A549 (cell line): ENCODE data around the gene COL15A1. TPM values are rescaled to one million over a fixed set of nuclear protein-coding genes. Genes with fewer than 3 reads are reported as not detected.

Experiments
- ATAC-seq, 2 experiments: fragments of 200-7000 bp in 1 of 2; fragments of >200 bp in 1 of 2; cut with Nextera tagmentation in 1 of 2; cut with Tn5 transposase in 1 of 2; 3 replicates each; pipeline versions ENCODE4 v1.8.0 to v1.9.1; 2018 to 2020; ENCODE audit warnings: mild to moderate bottlenecking in 1 of 2, moderate library complexity in 1 of 2
- CTCF ChIA-PET: fragments of 300-600 bp; sonication (Branson Sonifier 250); formaldehyde crosslinking; extraction: SDS; loops from one replicate; lab custom pipeline; 2021; ENCODE audit warnings: antibody characterized with exemption, inconsistent platforms; lab: Yijun Ruan, JAX
- POLR2A ChIA-PET: fragments of 350-600 bp; formaldehyde crosslinking; extraction: SDS; loops from one replicate; lab custom pipeline; 2021; ENCODE audit warnings: antibody characterized with exemption, inconsistent platforms; lab: Yijun Ruan, JAX
- DNase-seq, 2 experiments: peaks; one replicate each; pipeline versions ENCODE4 v3.0.0 to v3.0.0-alpha.2; 2011 to 2016; ENCODE audit warnings: low read depth in 1 of 2, low spot score in 1 of 2
- FAIRE-seq: peaks from 2 replicates; lab custom pipeline; 2011; peaks lifted over from hg19 to GRCh38; lab: Jason Lieb, UNC
- H3K27ac ChIP-seq, 2 experiments: fragments of >200 bp; sonication (Bioruptor Twin); formaldehyde crosslinking; 3 replicates each; pipeline ENCODE4 v1.5.1; 2016 to 2017
- H3K4me1 ChIP-seq: fragments of >200 bp; sonication (Bioruptor Twin); formaldehyde crosslinking; 3 replicates; pipeline ENCODE4 v1.6.1; 2016
- H3K4me2 ChIP-seq: fragments of >200 bp; sonication (Bioruptor Twin); formaldehyde crosslinking; 3 replicates; pipeline ENCODE4 v1.6.1; 2016
- H3K4me3 ChIP-seq: fragments of >200 bp; sonication (Bioruptor Twin); formaldehyde crosslinking; 3 replicates; pipeline ENCODE4 v1.5.1; 2016
- H3K9me3 ChIP-seq: fragments of >200 bp; sonication (Bioruptor Twin); formaldehyde crosslinking; 3 replicates; pipeline ENCODE4 v1.6.1; 2016
- CBX8 ChIP-seq: fragments of 200-600 bp; sonication (generic); IDR thresholded peaks from 2 replicates; pipeline ENCODE4 v1.6.1; 2016
- CHD2 ChIP-seq: fragments of 150-350 bp; IDR thresholded peaks from 2 replicates; pipeline ENCODE4 v1.6.1; 2014; ENCODE audit warnings: low read length; ENCODE audit not compliant: partially characterized antibody
- E2F6 ChIP-seq: IDR thresholded peaks from 2 replicates; pipeline ENCODE4 v1.6.1; 2012; ENCODE audit warnings: low read depth, borderline replicate concordance
- EHF ChIP-seq: fragments of 250-450 bp; sonication (Bioruptor Pico); IDR thresholded peaks from 2 replicates; pipeline ENCODE4 v1.5.0; 2020; ENCODE audit warnings: mild to moderate bottlenecking
- EP300 ChIP-seq, 2 experiments: fragments of >200 bp; sonication (Bioruptor Twin); formaldehyde crosslinking; IDR thresholded peaks; 2 replicates in 1 of 2; 3 replicates in 1 of 2; pipeline ENCODE4 v1.6.1; 2016 to 2017
- FOXS1 ChIP-seq: fragments of 250-450 bp; sonication (Bioruptor Pico); IDR thresholded peaks from 2 replicates; pipeline ENCODE4 v1.5.0; 2020; ENCODE audit warnings: mild to moderate bottlenecking, moderate library complexity
- GATA3 ChIP-seq: IDR thresholded peaks from 2 replicates; pipeline ENCODE4 v1.6.1; 2012; ENCODE audit warnings: borderline replicate concordance
- HEYL ChIP-seq: fragments of 250-450 bp; sonication (Bioruptor Pico); IDR thresholded peaks from 2 replicates; pipeline ENCODE4 v1.8.0; 2021; ENCODE audit warnings: mild to moderate bottlenecking, moderate library complexity
- HOXB13 ChIP-seq: fragments of 250-450 bp; sonication (Bioruptor Pico); IDR thresholded peaks from 2 replicates; pipeline ENCODE4 v1.5.0; 2020; ENCODE audit warnings: low read depth, mild to moderate bottlenecking, moderate library complexity
- HOXB5 ChIP-seq: fragments of 250-450 bp; sonication (Bioruptor Pico); IDR thresholded peaks from 2 replicates; pipeline ENCODE4 v1.5.0; 2020; ENCODE audit warnings: mild to moderate bottlenecking, moderate library complexity
- KDM1A ChIP-seq: fragments of 200-600 bp; sonication (generic); IDR thresholded peaks from 2 replicates; pipeline ENCODE4 v1.6.1; 2016; ENCODE audit warnings: low read depth, mild to moderate bottlenecking
- KDM5A ChIP-seq: fragments of 200-600 bp; sonication (generic); IDR thresholded peaks from 2 replicates; pipeline ENCODE4 v1.6.1; 2016; ENCODE audit warnings: antibody characterized with exemption, mild to moderate bottlenecking
- MAFK ChIP-seq: fragments of 450-650 bp; IDR thresholded peaks from 2 replicates; pipeline ENCODE4 v1.6.1; 2014; ENCODE audit not compliant: partially characterized antibody
- MAZ ChIP-seq: fragments of 150-350 bp; IDR thresholded peaks from 2 replicates; pipeline ENCODE4 v1.6.1; 2014; ENCODE audit warnings: antibody characterized with exemption, low read depth, low read length, borderline replicate concordance
- MYC ChIP-seq: IDR thresholded peaks from 2 replicates; pipeline ENCODE4 v1.6.1; 2012; ENCODE audit warnings: mild to moderate bottlenecking, inconsistent platforms, low read length, improper control_type of control experiment, borderline replicate concordance
- NFE2L2 ChIP-seq: fragments of 150-350 bp; conservative IDR thresholded peaks from 2 replicates; pipeline ENCODE4 v1.6.1; 2014; ENCODE audit warnings: low read length
- NR3C1 ChIP-seq: fragments of >200 bp; sonication (Bioruptor Twin); formaldehyde crosslinking; IDR thresholded peaks from 3 replicates; pipeline ENCODE4 v1.6.1; 2017
- PBX3 ChIP-seq: IDR thresholded peaks from 2 replicates; pipeline ENCODE4 v1.6.1; 2012
- POLR2A ChIP-seq: IDR thresholded peaks from 2 replicates; pipeline ENCODE4 v1.6.1; 2012; ENCODE audit warnings: mild to moderate bottlenecking, low read length
- POLR2AphosphoS2 ChIP-seq: conservative IDR thresholded peaks from 2 replicates; pipeline ENCODE4 v1.6.1; 2012; ENCODE audit warnings: low read length, improper control_type of control experiment, inconsistent platforms
- RAD21 ChIP-seq, 2 experiments: fragments of >200 bp in 1 of 2; sonication (Bioruptor Twin) in 1 of 2; formaldehyde crosslinking in 1 of 2; IDR thresholded peaks in 1 of 2; conservative IDR thresholded peaks in 1 of 2; 2 replicates in 1 of 2; 3 replicates in 1 of 2; pipeline ENCODE4 v1.6.1; 2012 to 2018; ENCODE audit warnings: inconsistent platforms in 1 of 2
- REST ChIP-seq: fragments of 200-600 bp; sonication (generic); IDR thresholded peaks from 2 replicates; pipeline ENCODE4 v1.6.1; 2016; ENCODE audit warnings: antibody characterized with exemption, mild to moderate bottlenecking, moderate library complexity
- RNF2 ChIP-seq: fragments of 200-600 bp; sonication (generic); IDR thresholded peaks from 2 replicates; pipeline ENCODE4 v1.6.1; 2016; ENCODE audit warnings: low read depth, mild to moderate bottlenecking, antibody characterized with exemption, moderate library complexity, borderline replicate concordance
- SMC3 ChIP-seq: fragments of >200 bp; sonication (Bioruptor Twin); formaldehyde crosslinking; IDR thresholded peaks from 3 replicates; pipeline ENCODE4 v1.6.1; 2018; ENCODE audit warnings: inconsistent platforms
- TFCP2L1 ChIP-seq: fragments of 250-450 bp; sonication (Bioruptor Pico); IDR thresholded peaks from 2 replicates; pipeline ENCODE4 v1.5.0; 2021; ENCODE audit warnings: mild to moderate bottlenecking
- TP53 ChIP-seq: fragments of 250-450 bp; sonication (Bioruptor Pico); IDR thresholded peaks from 2 replicates; pipeline ENCODE4 v1.5.0; 2021; ENCODE audit warnings: mild to moderate bottlenecking, moderate library complexity
- ZFP36 ChIP-seq: fragments of 450-650 bp; IDR thresholded peaks from 2 replicates; pipeline ENCODE4 v1.6.1; 2014; ENCODE audit warnings: borderline replicate concordance; ENCODE audit not compliant: partially characterized antibody
- ZSCAN20 ChIP-seq: fragments of 250-450 bp; sonication (Bioruptor Pico); IDR thresholded peaks from 2 replicates; pipeline ENCODE4 v1.8.0; 2022; ENCODE audit warnings: mild to moderate bottlenecking, moderate library complexity
- WGBS: methylation state at CpG from one replicate; pipeline ENCODE4 v1.1.6; 2017; ENCODE audit errors: missing lambda C conversion rate; 5-methylcytosine and 5-hydroxymethylcytosine counted together
- polyA plus RNA-seq, 4 experiments: library from polyadenylated mRNA; depleted of rRNA in 3 of 4; stranded (reverse); fragments of >200 nt; fragmentation: RNase III in 1 of 4; extraction: RNeasy Plus Mini Kit Qiagen cat#74134 plus additional on column Dnase treatment in 1 of 4; gene quantifications; 2 replicates in 3 of 4; 3 replicates in 1 of 4; pipeline ENCODE4 v1.2.3, GENCODE V29; 2011 to 2017
- TF ChIP-seq, protein P1 (sequence below): fragments of 450-650 bp; IDR thresholded peaks from 2 replicates; pipeline ENCODE4 v1.6.1; 2014; ENCODE audit warnings: antibody characterized with exemption
- TF ChIP-seq, protein P2 (sequence below): fragments of 250-450 bp; sonication (Bioruptor Pico); IDR thresholded peaks from 2 replicates; pipeline ENCODE4 v1.5.0; 2020; ENCODE audit warnings: low read depth, mild to moderate bottlenecking, moderate library complexity
- TF ChIP-seq, protein P3 (sequence below): fragments of 150-350 bp; IDR thresholded peaks from 2 replicates; pipeline ENCODE4 v1.6.1; 2014; ENCODE audit warnings: low read depth, mild to moderate bottlenecking, low read length

The COL15A1 gene
- polyA plus RNA-seq, 2 of the 4 experiments (the other 2 are of a cell fraction): 0.09 to 0.12 TPM

DNA sequence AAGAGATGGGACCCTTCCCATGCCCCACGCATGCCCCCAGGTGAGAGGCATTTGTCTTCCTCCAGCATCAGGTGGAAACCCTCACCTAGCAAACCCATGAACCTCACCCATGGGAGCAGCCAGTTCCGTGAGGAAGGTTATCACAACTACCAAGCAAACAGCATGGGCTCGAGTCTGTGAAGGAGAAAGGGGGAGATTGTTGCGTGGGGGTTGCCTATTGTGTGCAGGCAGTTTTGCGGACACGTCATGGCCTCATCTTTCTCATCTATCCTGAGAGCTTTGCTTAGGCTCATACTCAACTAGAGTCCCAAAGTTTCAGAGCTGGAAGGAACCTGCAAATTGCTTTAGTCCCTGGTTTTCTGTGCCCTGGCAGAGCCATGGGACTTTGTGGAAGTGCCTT, 87.6 kb downstream of the COL15A1 start:
- DNase-seq (no peak), ATAC-seq (no peak), FAIRE-seq (no peak)
- WGBS: 41% methylated on average over 5 of the region's 6 CpGs
- Histone ChIP-seq H3K27ac (no peak overlapping the region), H3K4me1 (no peaks in the 10 kb centered on the region), H3K9me3 (no peaks in the 10 kb centered on the region), H3K4me3 (no peak overlapping the region), H3K4me2 (no peak overlapping the region)
- CTCF ChIA-PET: no interaction called here
- POLR2A ChIA-PET: no interaction called here
- TF ChIP-seq MYC (no peak), RNF2 (no peak), EP300 (IDR thresholded peaks at IDR 0.05) (no peak), NR3C1 (no peak), FOXS1 (CRISPR knock-in tag) (no peak), REST (no peak), E2F6 (no peak), MAZ (no peak), HOXB13 (CRISPR knock-in tag) (no peak), SMC3 (no peak), PBX3 (no peak), ZFP36 (no peak), GATA3 (no peak), CBX8 (no peak)
- TF ChIP-seq, protein P1, sequence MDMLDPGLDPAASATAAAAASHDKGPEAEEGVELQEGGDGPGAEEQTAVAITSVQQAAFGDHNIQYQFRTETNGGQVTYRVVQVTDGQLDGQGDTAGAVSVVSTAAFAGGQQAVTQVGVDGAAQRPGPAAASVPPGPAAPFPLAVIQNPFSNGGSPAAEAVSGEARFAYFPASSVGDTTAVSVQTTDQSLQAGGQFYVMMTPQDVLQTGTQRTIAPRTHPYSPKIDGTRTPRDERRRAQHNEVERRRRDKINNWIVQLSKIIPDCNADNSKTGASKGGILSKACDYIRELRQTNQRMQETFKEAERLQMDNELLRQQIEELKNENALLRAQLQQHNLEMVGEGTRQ: no peak
- TF ChIP-seq, protein P2, sequence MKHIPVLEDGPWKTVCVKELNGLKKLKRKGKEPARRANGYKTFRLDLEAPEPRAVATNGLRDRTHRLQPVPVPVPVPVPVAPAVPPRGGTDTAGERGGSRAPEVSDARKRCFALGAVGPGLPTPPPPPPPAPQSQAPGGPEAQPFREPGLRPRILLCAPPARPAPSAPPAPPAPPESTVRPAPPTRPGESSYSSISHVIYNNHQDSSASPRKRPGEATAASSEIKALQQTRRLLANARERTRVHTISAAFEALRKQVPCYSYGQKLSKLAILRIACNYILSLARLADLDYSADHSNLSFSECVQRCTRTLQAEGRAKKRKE: no peak
- TF ChIP-seq, all 56 proteins: peak for 0

DNA sequence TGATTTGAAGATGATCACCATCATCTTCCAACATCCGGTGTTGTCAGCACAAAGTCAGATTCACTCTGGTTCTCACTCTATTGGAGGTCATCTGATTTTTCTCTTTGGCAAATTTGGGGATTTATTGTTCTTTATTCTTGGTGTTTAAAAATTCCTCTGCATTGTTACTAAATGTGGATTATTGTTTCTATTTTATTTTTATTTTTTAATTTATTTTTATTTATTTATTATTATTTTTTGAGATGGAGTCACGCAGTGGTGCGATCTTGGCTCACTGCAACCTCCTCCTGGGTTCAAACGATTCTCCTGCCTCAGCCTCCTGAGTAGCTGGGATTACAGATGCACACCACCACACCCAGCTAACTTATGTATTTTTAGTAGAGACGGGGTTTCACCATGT, 88.3 kb downstream of the COL15A1 start:
- H3K27ac ChIP-seq: no peak overlapping the region
- TF ChIP-seq EP300 (IDR thresholded peaks at IDR 0.05) (no peak), RAD21 (conservative IDR thresholded peaks at IDR 0.05 in 1 of 2, IDR thresholded peaks at IDR 0.05 in 1 of 2) (no peak), NFE2L2 (no peak), NR3C1 (no peak), POLR2A (no peak), TFCP2L1 (CRISPR knock-in tag) (no peak), MAFK (no peak), CHD2 (no peak), POLR2AphosphoS2 (no peak), MYC (no peak), TP53 (CRISPR knock-in tag) (no peak), KDM5A (no peak), EHF (CRISPR knock-in tag) (no peak), KDM1A (no peak), HEYL (no peak), FOXS1 (CRISPR knock-in tag) (no peak), ZSCAN20 (no peak), HOXB5 (CRISPR knock-in tag) (no peak)
- TF ChIP-seq, protein P3, sequence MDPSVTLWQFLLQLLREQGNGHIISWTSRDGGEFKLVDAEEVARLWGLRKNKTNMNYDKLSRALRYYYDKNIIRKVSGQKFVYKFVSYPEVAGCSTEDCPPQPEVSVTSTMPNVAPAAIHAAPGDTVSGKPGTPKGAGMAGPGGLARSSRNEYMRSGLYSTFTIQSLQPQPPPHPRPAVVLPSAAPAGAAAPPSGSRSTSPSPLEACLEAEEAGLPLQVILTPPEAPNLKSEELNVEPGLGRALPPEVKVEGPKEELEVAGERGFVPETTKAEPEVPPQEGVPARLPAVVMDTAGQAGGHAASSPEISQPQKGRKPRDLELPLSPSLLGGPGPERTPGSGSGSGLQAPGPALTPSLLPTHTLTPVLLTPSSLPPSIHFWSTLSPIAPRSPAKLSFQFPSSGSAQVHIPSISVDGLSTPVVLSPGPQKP: no peak
- TF ChIP-seq, protein P1: no peak
- POLR2A ChIA-PET: no interaction called here
- H3K4me3 ChIP-seq: no peak overlapping the region
- 55% methylated on average over 5 of the region's 5 CpGs for WGBS
- H3K4me1 ChIP-seq: no peaks in the 10 kb centered on the region
- CTCF ChIA-PET: no interaction called here
- DNase-seq: no peak
- H3K9me3 ChIP-seq: no peaks in the 10 kb centered on the region
- ATAC-seq: no peak
- FAIRE-seq: no peak
- H3K4me2 ChIP-seq: no peak overlapping the region
